ENCODE results near the gene DOCK6. TPM values are rescaled to one million over a fixed set of nuclear protein-coding genes. Genes with fewer than 3 reads are reported as not detected.
A peak's percentile ranks its signal among the peaks of the same experiment; 100 is the strongest.

Gene DOCK6
- total and polyA plus RNA-seq, 9 donors, result 12.8 to 60.0 (median 31.4) TPM

GRCh38 chr19:11194656-11195558, 67.4 kb downstream of the DOCK6 start:
- H3K4me1 ChIP-seq (ENCODE audit: insufficient read depth), result peaks cover 19% of the 10 kb centered on the region
- TF ChIP-seq POLR2A (IDR thresholded peaks at IDR 0.05) (no peak), EP300 (IDR thresholded peaks at IDR 0.05) (no peak)
- TF ChIP-seq, protein P1, sequence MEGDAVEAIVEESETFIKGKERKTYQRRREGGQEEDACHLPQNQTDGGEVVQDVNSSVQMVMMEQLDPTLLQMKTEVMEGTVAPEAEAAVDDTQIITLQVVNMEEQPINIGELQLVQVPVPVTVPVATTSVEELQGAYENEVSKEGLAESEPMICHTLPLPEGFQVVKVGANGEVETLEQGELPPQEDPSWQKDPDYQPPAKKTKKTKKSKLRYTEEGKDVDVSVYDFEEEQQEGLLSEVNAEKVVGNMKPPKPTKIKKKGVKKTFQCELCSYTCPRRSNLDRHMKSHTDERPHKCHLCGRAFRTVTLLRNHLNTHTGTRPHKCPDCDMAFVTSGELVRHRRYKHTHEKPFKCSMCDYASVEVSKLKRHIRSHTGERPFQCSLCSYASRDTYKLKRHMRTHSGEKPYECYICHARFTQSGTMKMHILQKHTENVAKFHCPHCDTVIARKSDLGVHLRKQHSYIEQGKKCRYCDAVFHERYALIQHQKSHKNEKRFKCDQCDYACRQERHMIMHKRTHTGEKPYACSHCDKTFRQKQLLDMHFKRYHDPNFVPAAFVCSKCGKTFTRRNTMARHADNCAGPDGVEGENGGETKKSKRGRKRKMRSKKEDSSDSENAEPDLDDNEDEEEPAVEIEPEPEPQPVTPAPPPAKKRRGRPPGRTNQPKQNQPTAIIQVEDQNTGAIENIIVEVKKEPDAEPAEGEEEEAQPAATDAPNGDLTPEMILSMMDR (IDR thresholded peaks at IDR 0.05), result no peak
- DNase-seq, result peak; percentile 61 to 76 (median 72)
- no peaks in the 10 kb centered on the region for H3K9me3 ChIP-seq
- peak overlapping the region; percentile 76 to 86 for H3K27ac ChIP-seq
- 5% methylated on average over 20 of the region's 20 CpGs for WGBS, 3 donors
- H3K4me3 ChIP-seq, result peak overlapping the region; percentile 91
- no peaks in the 10 kb centered on the region for H3K36me3 ChIP-seq
- intact Hi-C loops (cut with DNase I), result loop anchor here in 1 of 4 donors (5.0 kb wide), 1 partner anchor 38 kb away; the partner anchor contains the start of gene SPC24
- no peaks in the 10 kb centered on the region for H3K27me3 ChIP-seq

DNA sequence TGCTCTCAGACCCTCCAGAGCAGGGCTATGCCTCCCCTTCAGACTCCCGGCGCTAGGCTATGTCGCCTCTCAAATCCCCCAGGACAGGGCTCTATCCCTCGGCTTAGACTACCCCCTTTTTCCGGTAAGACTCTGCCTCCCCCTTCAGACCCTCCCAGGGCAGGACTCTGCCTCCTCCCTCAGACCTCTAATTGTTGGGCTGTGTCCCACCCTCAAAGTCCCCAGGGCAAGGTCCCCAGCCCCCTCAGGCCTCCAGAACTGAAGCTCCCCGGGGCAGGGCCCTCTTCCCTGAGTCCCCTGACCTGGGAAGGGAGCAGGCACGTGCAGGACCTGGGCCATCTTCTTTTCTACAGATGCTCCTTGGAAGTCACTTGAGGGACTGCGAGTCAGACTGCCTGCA, 68.2 kb downstream of the DOCK6 start:
- Histone ChIP-seq H3K27me3 (no peaks in the 10 kb centered on the region), H3K4me1 (ENCODE audit: insufficient read depth) (peaks cover 21% of the 10 kb centered on the region), H3K4me3 (peak overlapping the region; percentile 91), H3K9me3 (no peaks in the 10 kb centered on the region), H3K36me3 (no peaks in the 10 kb centered on the region), H3K27ac (peak overlapping the region; percentile 76 to 86)
- 31 to 35% (median 31%) methylated on average over 7 to 8 of the region's 8 CpGs for WGBS, 3 donors
- intact Hi-C loops (cut with DNase I), result no loop called here
- TF ChIP-seq EP300 (IDR thresholded peaks at IDR 0.05) (no peak), POLR2A (IDR thresholded peaks at IDR 0.05) (no peak)
- TF ChIP-seq, protein P1 (IDR thresholded peaks at IDR 0.05), result no peak
- DNase-seq, result no peak

DNA sequence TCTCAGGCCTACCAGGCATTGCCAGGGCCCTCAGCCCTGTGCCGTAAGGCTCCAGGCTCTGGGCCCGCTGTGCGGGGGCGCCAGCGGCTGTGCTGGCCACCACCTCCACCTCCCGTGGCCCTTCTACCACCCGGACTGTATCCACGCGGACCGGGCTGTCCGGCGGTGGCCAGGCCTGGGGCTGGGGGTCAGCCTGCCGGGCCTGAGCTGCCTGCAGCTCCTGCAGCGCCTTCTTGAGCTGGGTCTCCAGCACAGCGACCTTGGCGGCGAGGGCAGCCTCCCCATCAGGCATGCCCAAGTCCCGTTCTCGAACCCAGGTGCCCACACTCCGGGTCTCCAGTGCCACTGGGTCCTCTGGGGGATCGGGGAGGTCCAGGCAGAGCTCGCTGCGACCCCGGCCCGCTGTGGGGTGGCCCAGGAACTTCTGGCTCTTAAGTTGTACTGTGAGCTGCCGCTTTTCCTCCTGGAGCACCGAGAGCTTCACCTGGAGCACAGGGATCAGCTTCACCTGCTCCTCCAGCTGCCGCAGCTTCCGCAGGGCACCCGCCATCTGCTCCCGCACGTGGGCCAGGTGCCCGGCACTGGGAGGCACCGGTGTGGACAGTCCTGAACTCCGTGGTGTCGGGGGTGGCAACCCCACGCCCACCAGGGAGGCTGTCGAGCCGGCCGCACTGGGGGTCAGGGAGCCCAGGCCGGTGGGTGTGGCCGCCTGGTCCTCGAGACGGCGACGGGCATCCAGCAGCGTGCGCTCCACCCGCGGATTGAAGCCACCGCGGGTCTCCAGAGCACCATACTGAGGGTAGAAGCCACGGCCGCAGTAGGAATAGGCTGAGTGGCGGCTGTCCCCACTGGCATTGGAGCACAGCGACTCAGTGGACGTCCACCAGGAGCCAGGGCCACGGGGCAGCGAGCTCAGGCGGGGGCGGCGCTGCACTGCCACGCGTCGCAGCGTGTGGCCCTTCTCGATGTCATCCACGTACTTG, 69.1 kb downstream of the DOCK6 start:
- TF ChIP-seq EP300 (IDR thresholded peaks at IDR 0.05), result no peak
- intact Hi-C loops (cut with DNase I), result no loop called here
- H3K4me1 ChIP-seq (ENCODE audit: insufficient read depth), result peaks cover 25% of the 10 kb centered on the region
- peak overlapping the region; percentile 76 to 86 for H3K27ac ChIP-seq
- H3K4me3 ChIP-seq, result no peak overlapping the region
- H3K27me3 ChIP-seq, result no peaks in the 10 kb centered on the region
- 58 to 82% (median 59%) methylated on average over 36 to 68 of the region's 68 CpGs for WGBS, 3 donors
- DNase-seq, result peak in 3 of 5 donors; percentile 37 to 47 (median 44)
- no peaks in the 10 kb centered on the region for H3K36me3 ChIP-seq
- H3K9me3 ChIP-seq, result no peaks in the 10 kb centered on the region

GRCh38 chr19:11191934-11192333, 70.4 kb downstream of the DOCK6 start:
- intact Hi-C loops (cut with DNase I), result no loop called here
- H3K36me3 ChIP-seq, result no peaks in the 10 kb centered on the region
- H3K4me3 ChIP-seq, result no peak overlapping the region
- H3K4me1 ChIP-seq (ENCODE audit: insufficient read depth), result peaks cover 28% of the 10 kb centered on the region
- 57 to 77% (median 65%) methylated on average over 5 of the region's 5 CpGs for WGBS, 3 donors
- no peaks in the 10 kb centered on the region for H3K9me3 ChIP-seq
- peak overlapping the region in 1 of 2 donors; percentile 47 for H3K27ac ChIP-seq
- TF ChIP-seq, protein P1 (IDR thresholded peaks at IDR 0.05), result no peak
- TF ChIP-seq EP300 (IDR thresholded peaks at IDR 0.05) (no peak), POLR2A (IDR thresholded peaks at IDR 0.05) (no peak)
- no peak for DNase-seq
- no peaks in the 10 kb centered on the region for H3K27me3 ChIP-seq

Data from ovary (tissue), 9 donors.